OCI-LY7 (cell line): Measurements from ENCODE around the gene FRMD1. TPM values are rescaled to one million over a fixed set of nuclear protein-coding genes. Genes with fewer than 3 reads are reported as not detected.

ENCODE experiments used
- BruUV-seq: library from RNA; stranded (reverse); fragments of 400-500 nt; replicated peaks from 2 replicates; lab custom pipeline; 2021; lab: Mats Ljungman, UMichigan
- CTCF ChIA-PET: fragments of 300-600 bp; sonication (Branson Sonifier 250); formaldehyde crosslinking; loops from one replicate; lab custom pipeline; 2022; ENCODE audit warnings: antibody characterized with exemption; ENCODE audit not compliant: unreplicated experiment; lab: Charles Lee
- POLR2A ChIA-PET: fragments of 300-600 bp; sonication (Branson Sonifier 250); formaldehyde crosslinking; loops from one replicate; lab custom pipeline; 2022; ENCODE audit warnings: antibody characterized with exemption; lab: Charles Lee
- DNase-seq: peaks from one replicate; pipeline ENCODE4 v3.0.0-alpha.2; 2015; ENCODE audit warnings: low spot score
- H2AFZ ChIP-seq: fragments of 200-600 bp; sonication (generic), shearing (Covaris generic); 2 replicates; pipeline ENCODE4 v1.6.1; 2014; ENCODE audit warnings: mild to moderate bottlenecking, antibody characterized with exemption, low read length, moderate library complexity
- H3K27ac ChIP-seq: fragments of 200-600 bp; sonication (generic); 2 replicates; pipeline ENCODE4 v1.5.1; 2014; ENCODE audit warnings: mixed run types, low read depth, mild to moderate bottlenecking, moderate library complexity, low read length, inconsistent platforms; ENCODE audit not compliant: poor library complexity, severe bottlenecking
- H3K36me3 ChIP-seq: fragments of 200-600 bp; sonication (generic); 2 replicates; pipeline ENCODE4 v1.6.1; 2014; ENCODE audit warnings: mild to moderate bottlenecking, antibody characterized with exemption, low read length, moderate library complexity, mixed read lengths; ENCODE audit not compliant: insufficient read depth
- H3K4me1 ChIP-seq: fragments of 200-600 bp; sonication (generic); 2 replicates; pipeline ENCODE4 v1.5.1; 2014; ENCODE audit warnings: mild to moderate bottlenecking, low read length; ENCODE audit not compliant: insufficient read depth, poor library complexity, severe bottlenecking
- H3K4me2 ChIP-seq: fragments of 200-600 bp; sonication (generic); 2 replicates; pipeline ENCODE4 v1.6.1; 2014; ENCODE audit warnings: mild to moderate bottlenecking, low read length
- H3K4me3 ChIP-seq: fragments of 200-600 bp; sonication (generic); 2 replicates; pipeline ENCODE4 v1.5.1; 2014; ENCODE audit warnings: mild to moderate bottlenecking, low read depth, low read length; ENCODE audit not compliant: poor library complexity, severe bottlenecking
- H3K79me2 ChIP-seq: fragments of 200-600 bp; sonication (generic); 2 replicates; pipeline ENCODE4 v1.6.1; 2016; ENCODE audit warnings: low read depth, mild to moderate bottlenecking, low read length, moderate library complexity, mixed read lengths; ENCODE audit not compliant: insufficient read depth
- H3K9me2 ChIP-seq: fragments of 200-600 bp; sonication (generic); 2 replicates; pipeline ENCODE4 v1.6.1; 2016; ENCODE audit warnings: mild to moderate bottlenecking, low read length, mixed read lengths; ENCODE audit not compliant: insufficient read depth
- H3K9me3 ChIP-seq: fragments of 200-600 bp; sonication (generic); 2 replicates; pipeline ENCODE4 v1.6.1; 2014; ENCODE audit warnings: mild to moderate bottlenecking, mixed run types, low read length, mixed read lengths
- H4K20me1 ChIP-seq: fragments of 200-600 bp; sonication (generic); 2 replicates; pipeline ENCODE4 v1.6.1; 2014; ENCODE audit warnings: mild to moderate bottlenecking, antibody characterized with exemption, low read length, moderate library complexity, mixed read lengths; ENCODE audit not compliant: insufficient read depth
- EZH2phosphoT487 ChIP-seq: fragments of 200-600 bp; sonication (generic); IDR thresholded peaks from 2 replicates; pipeline ENCODE4 v1.6.1; 2018; ENCODE audit warnings: low read depth, borderline replicate concordance, mild to moderate bottlenecking, mixed run types, antibody characterized with exemption, low read length, moderate library complexity, mixed read lengths
- intact Hi-C: fragments of 100-400 bp; cut with micrococcal nuclease; formaldehyde crosslinking; loops from one replicate; pipeline ENCODE4 v1.10.0; 2022; ENCODE audit not compliant: unreplicated experiment
- total RNA-seq, 2 experiments: library from RNA; depleted of rRNA in 1 of 2; stranded (reverse); fragments of >200 nt in 1 of 2; shearing (Covaris generic) in 1 of 2; gene quantifications; 2 replicates each; pipeline ENCODE4 v1.2.3, GENCODE V29; 2014 to 2022
- TF ChIP-seq, protein P1 (sequence below): fragments of 200-600 bp; sonication (generic); conservative IDR thresholded peaks from 2 replicates; pipeline ENCODE4 v1.5.1; 2014; ENCODE audit warnings: mild to moderate bottlenecking, antibody characterized with exemption, low read length, moderate library complexity, mixed read lengths

FRMD1 gene
- total RNA-seq, 2 experiments from 2014 or later = not detected

DNA sequence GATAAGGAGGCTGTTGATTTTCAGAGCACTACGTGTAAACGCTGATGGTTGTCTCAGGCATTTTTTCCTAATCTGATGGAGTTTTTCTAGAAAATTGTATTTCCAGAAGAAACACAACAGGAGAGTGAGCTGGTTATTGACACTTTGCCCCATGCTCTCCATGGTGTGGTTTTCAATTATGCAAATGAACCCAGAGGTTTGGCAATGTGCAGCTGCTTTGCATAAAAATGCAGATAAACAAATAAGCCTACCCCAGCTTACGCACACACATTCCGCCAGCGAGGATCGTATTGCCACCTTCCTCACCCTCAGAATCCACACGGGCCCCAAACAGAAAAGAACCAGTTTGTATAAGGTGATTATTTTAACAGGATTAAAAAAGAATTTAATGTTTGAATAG is 45.1 kb upstream of the FRMD1 start:
- intact Hi-C loops = no loop called here
- no peaks in the 10 kb centered on the region for H3K36me3 ChIP-seq
- H3K4me2 ChIP-seq = no peak overlapping the region
- BruUV-seq = no TSS peak
- TF ChIP-seq EZH2phosphoT487 = no peak
- TF ChIP-seq, protein P1, sequence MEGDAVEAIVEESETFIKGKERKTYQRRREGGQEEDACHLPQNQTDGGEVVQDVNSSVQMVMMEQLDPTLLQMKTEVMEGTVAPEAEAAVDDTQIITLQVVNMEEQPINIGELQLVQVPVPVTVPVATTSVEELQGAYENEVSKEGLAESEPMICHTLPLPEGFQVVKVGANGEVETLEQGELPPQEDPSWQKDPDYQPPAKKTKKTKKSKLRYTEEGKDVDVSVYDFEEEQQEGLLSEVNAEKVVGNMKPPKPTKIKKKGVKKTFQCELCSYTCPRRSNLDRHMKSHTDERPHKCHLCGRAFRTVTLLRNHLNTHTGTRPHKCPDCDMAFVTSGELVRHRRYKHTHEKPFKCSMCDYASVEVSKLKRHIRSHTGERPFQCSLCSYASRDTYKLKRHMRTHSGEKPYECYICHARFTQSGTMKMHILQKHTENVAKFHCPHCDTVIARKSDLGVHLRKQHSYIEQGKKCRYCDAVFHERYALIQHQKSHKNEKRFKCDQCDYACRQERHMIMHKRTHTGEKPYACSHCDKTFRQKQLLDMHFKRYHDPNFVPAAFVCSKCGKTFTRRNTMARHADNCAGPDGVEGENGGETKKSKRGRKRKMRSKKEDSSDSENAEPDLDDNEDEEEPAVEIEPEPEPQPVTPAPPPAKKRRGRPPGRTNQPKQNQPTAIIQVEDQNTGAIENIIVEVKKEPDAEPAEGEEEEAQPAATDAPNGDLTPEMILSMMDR = no peak
- no peak overlapping the region for H3K4me3 ChIP-seq
- no peaks in the 10 kb centered on the region for H3K9me3 ChIP-seq
- H3K4me1 ChIP-seq = no peaks in the 10 kb centered on the region
- H3K27ac ChIP-seq = no peak overlapping the region
- POLR2A ChIA-PET = interaction anchor here (0.5 kb wide), 1 partner anchor 586 kb away, joined by 5 read pairs; no protein-coding TSS in a partner anchor
- no peaks in the 10 kb centered on the region for H3K9me2 ChIP-seq
- no peak overlapping the region for H2AFZ ChIP-seq
- no peaks in the 10 kb centered on the region for H4K20me1 ChIP-seq
- H3K79me2 ChIP-seq = no peaks in the 10 kb centered on the region
- CTCF ChIA-PET = no interaction called here
- DNase-seq = no peak

GRCh38 chr6:168123165-168123911 is 44.3 kb upstream of the FRMD1 start:
- Histone ChIP-seq H3K9me3 (no peaks in the 10 kb centered on the region), H3K27ac (no peak overlapping the region), H2AFZ (no peak overlapping the region), H3K79me2 (no peaks in the 10 kb centered on the region), H3K4me1 (no peaks in the 10 kb centered on the region), H3K4me3 (no peak overlapping the region), H4K20me1 (no peaks in the 10 kb centered on the region), H3K36me3 (no peaks in the 10 kb centered on the region), H3K4me2 (no peak overlapping the region), H3K9me2 (no peaks in the 10 kb centered on the region)
- DNase-seq = no peak
- no peak for TF ChIP-seq EZH2phosphoT487
- TF ChIP-seq, protein P1 = no peak
- intact Hi-C loops = no loop called here
- POLR2A ChIA-PET = no interaction called here
- CTCF ChIA-PET = no interaction called here
- no TSS peak for BruUV-seq

- CTCF ChIA-PET = no interaction called here
- no peaks in the 10 kb centered on the region for H3K9me3 ChIP-seq
- no peaks in the 10 kb centered on the region for H3K9me2 ChIP-seq
- TF ChIP-seq EZH2phosphoT487 = no peak
- TF ChIP-seq, protein P1 = no peak
- POLR2A ChIA-PET = no interaction called here
- no TSS peak for BruUV-seq
- no peak for DNase-seq
- intact Hi-C loops = no loop called here
- no peak overlapping the region for H2AFZ ChIP-seq
- no peaks in the 10 kb centered on the region for H3K79me2 ChIP-seq
- no peak overlapping the region for H3K4me3 ChIP-seq
- no peaks in the 10 kb centered on the region for H3K4me1 ChIP-seq
- H4K20me1 ChIP-seq = no peaks in the 10 kb centered on the region
- H3K27ac ChIP-seq = no peak overlapping the region
- H3K36me3 ChIP-seq = no peaks in the 10 kb centered on the region
- H3K4me2 ChIP-seq = no peak overlapping the region
Measured at GRCh38 chr6:168122521-168122920, 43.5 kb upstream of the FRMD1 start.
